ENCODE data around the gene JPT1. TPM values are rescaled to one million over a fixed set of nuclear protein-coding genes. Genes with fewer than 3 reads are reported as not detected.

The JPT1 gene
- total and polyA plus RNA-seq, 7 donors: 50.1 to 232 (median 92.6) TPM

DNA sequence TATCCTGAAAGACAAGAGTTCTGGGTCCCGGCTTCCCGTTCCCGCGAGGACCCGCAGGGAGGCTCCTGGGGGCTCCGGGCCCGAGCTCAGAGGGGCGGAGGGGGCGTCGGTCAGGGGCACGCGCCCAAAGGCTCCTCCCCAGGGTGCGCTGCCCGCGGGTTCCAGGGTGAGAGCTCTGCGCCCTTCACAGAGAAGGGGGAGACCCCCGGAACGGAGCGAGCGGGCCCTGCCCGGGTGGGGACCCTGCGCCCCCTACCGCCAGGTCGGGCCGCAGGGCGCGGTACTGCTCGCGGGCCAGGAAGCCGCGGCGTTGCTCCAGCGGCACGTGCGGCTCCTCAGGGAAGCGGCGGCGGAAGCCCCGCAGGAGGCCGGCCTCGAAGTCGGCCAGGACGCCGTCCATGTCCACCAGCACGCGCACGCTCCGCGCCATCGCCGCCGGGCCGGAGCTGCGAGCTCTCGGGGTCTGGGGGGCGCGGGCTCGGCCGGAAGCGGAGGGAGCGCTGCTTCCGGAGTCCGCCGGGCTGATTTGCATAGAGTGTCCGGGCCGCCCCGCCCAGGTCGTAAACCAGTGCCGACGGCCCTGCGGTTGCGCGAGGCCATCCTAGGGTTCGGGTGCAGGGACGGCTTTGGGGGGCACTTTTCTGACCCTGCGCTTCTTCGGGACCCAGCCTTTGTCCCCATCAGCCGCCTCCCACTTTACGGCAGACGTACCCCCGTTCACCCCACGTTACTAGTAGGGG, 22.9 kb downstream of the JPT1 start, which contains the start of gene NT5C:
Gene NT5C (minus strand): TSS at position 465 of the 740 bp plus-strand sequence. CDS start 35 bp downstream, at position 430.
- Histone ChIP-seq H3K36me3 (ENCODE audit: insufficient read depth in 1 of 2, low read depth in 1 of 2) (peaks cover 0 to 24% of the 10 kb centered on the region in 2 donors), H3K27me3 (ENCODE audit: insufficient read depth in 3 of 3, low read length in 2 of 3) (no peaks in the 10 kb centered on the region), H3K4me1 (peaks cover 5% of the 10 kb centered on the region), H3K4me3 (peak within 1 kb of the TSS; percentile 94), H3K27ac (peak within 1 kb of the TSS; percentile 93), H3K9me3 (no peaks in the 10 kb centered on the region)
- peak; percentile 88 to 92 for DNase-seq
- WGBS, 3 donors: 0% methylated on average over 66 to 82 of the region's 82 CpGs
- TF ChIP-seq, protein P1, sequence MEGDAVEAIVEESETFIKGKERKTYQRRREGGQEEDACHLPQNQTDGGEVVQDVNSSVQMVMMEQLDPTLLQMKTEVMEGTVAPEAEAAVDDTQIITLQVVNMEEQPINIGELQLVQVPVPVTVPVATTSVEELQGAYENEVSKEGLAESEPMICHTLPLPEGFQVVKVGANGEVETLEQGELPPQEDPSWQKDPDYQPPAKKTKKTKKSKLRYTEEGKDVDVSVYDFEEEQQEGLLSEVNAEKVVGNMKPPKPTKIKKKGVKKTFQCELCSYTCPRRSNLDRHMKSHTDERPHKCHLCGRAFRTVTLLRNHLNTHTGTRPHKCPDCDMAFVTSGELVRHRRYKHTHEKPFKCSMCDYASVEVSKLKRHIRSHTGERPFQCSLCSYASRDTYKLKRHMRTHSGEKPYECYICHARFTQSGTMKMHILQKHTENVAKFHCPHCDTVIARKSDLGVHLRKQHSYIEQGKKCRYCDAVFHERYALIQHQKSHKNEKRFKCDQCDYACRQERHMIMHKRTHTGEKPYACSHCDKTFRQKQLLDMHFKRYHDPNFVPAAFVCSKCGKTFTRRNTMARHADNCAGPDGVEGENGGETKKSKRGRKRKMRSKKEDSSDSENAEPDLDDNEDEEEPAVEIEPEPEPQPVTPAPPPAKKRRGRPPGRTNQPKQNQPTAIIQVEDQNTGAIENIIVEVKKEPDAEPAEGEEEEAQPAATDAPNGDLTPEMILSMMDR (IDR thresholded peaks at IDR 0.05): peak; percentile 68
- intact Hi-C loops (cut with DNase I): loop anchor here (1.0 to 5.0 kb wide), 2 partner anchors 17 to 51 kb away; partner anchors contain the start of gene SUMO2 (in 1 of the 2)
- ATAC-seq: peak; percentile 91 to 93 (median 92)

DNA sequence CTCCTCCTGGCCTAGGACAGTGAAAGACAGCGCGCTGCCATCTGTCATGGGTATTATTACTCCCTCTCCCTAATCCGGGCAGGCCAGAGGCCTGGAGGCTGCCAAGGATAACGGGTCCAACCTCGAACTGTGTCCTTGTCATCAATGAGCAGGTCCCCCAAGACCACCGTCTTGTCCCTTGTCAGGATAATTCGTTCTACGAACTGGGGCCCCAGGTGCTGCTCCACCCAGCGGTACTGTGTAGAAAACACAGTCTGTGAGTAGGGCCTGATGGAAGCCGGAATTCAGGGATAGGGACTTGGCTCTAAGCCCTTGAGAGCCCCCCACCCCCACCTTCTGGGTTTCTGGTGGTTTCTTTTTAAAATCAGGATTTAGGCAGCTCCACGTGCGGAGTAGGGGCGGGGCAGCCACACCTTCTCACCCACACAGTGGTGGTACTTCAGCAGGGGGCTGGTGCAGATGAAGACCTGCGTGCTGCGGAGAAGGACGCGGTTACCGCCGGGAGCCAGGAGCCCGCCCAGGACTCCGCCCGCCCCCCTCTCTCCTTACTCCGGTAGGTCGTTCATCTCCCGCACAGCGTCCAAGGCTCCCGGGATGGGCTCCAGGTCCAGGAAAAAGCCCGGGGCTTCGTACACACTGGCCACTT, 23.6 kb downstream of the JPT1 start:
- peak overlapping the region; percentile 94 for H3K4me3 ChIP-seq
- H3K36me3 ChIP-seq (ENCODE audit: insufficient read depth in 1 of 2, low read depth in 1 of 2): peaks cover 0 to 24% of the 10 kb centered on the region in 2 donors

DNA sequence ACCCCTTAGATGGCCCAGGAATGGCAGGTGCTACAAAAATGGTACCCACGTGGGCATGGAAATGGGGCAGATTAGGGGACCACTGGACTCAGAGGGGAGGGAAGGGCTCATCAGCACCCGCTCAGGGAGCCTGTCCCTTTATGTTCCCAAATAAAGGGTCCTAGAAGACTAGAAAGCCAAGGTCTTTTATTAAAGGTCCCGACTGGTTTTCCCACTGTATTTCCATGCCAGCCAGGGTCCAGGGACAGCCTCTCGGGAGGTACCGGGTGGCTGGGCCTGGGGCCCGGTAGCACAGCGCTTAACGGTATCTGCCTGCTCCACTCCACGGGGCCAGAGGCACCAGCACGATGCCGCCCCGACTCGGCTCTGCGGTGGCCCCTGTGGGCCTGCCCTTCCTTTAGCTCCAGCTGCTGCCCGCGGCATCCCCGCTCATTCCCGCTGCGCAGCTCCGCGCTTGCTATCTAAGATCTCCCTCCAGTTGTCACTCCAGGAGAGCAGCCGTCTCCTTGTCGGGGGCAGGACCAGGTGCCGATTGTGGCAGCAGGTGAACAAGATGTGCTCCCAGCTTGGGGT, 24.2 kb downstream of the JPT1 start:
- ATAC-seq (no peak), DNase-seq (no peak)
- 68 to 73% (median 71%) methylated on average over 24 of the region's 24 CpGs for WGBS, 3 donors
- peak overlapping the region; percentile 94 for H3K4me3 ChIP-seq
- H3K27ac ChIP-seq: peak overlapping the region; percentile 93
- H3K27me3 ChIP-seq (ENCODE audit: insufficient read depth in 3 of 3, low read length in 2 of 3): no peaks in the 10 kb centered on the region
- H3K4me1 ChIP-seq: peaks cover 5% of the 10 kb centered on the region
- peaks cover 0 to 20% of the 10 kb centered on the region in 2 donors for H3K36me3 ChIP-seq (ENCODE audit: insufficient read depth in 1 of 2, low read depth in 1 of 2)
- H3K9me3 ChIP-seq: no peaks in the 10 kb centered on the region
- intact Hi-C loops (cut with DNase I): loop anchor here in 1 of 2 donors (5.0 kb wide), 1 partner anchor 52 kb away; the partner anchor contains the start of gene SUMO2
- TF ChIP-seq, protein P1 (IDR thresholded peaks at IDR 0.05): no peak

More for the DNA sequence above, 23.6 kb downstream of the JPT1 start:
- DNase-seq (peak in 1 of 2 donors; percentile 67), ATAC-seq (peak; percentile 47 to 67 (median 54))
- peaks cover 5% of the 10 kb centered on the region for H3K4me1 ChIP-seq
- intact Hi-C loops (cut with DNase I): loop anchor here (1.0 to 5.0 kb wide), 2 partner anchors 16 to 52 kb away; partner anchors contain the start of gene SUMO2 (in 1 of the 2)
- no peaks in the 10 kb centered on the region for H3K27me3 ChIP-seq (ENCODE audit: insufficient read depth in 3 of 3, low read length in 2 of 3)
- peak overlapping the region; percentile 93 for H3K27ac ChIP-seq
- 15 to 21% (median 17%) methylated on average over 23 to 29 of the region's 29 CpGs for WGBS, 3 donors
- TF ChIP-seq, protein P1 (IDR thresholded peaks at IDR 0.05): peak; percentile 41
- H3K9me3 ChIP-seq: no peaks in the 10 kb centered on the region

DNA sequence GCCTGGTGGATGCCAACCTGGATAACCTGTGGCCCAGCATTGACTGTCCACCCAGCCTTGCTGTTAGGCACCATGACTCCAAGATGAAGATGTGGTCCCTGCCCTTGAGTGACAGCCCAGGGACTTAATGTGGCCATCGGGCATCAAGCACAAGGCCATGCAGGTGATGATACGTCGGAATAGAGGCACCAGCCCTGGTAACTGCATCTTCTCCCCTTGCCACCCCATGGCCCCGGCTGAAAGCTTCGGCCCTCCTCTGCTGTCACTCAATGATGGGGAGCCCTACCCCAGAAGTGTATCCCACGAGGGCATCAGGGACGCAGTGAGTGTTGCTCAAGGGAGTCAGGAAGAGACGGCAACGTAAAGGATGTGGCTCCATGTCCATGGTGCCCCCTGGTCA, 24.7 kb downstream of the JPT1 start:
- DNase-seq (no peak), ATAC-seq (no peak)
- Histone ChIP-seq H3K27me3 (ENCODE audit: insufficient read depth in 3 of 3, low read length in 2 of 3) (no peaks in the 10 kb centered on the region), H3K9me3 (no peaks in the 10 kb centered on the region), H3K4me1 (peaks cover 8% of the 10 kb centered on the region), H3K27ac (no peak overlapping the region), H3K4me3 (no peak overlapping the region), H3K36me3 (ENCODE audit: insufficient read depth in 1 of 2, low read depth in 1 of 2) (peaks cover 0 to 17% of the 10 kb centered on the region in 2 donors)
- TF ChIP-seq, protein P1 (IDR thresholded peaks at IDR 0.05): no peak
- WGBS, 3 donors: 85 to 90% (median 86%) methylated on average over 9 of the region's 9 CpGs
- intact Hi-C loops (cut with DNase I): no loop called here

Data from psoas muscle (tissue), 8 donors.